GM19023 (cell line): ENCODE data around the gene JADE2.
"Not testable (repeated sequence)": the region's sequence is repeated elsewhere in the genome, so short reads cannot be mapped to it uniquely, and the experiment has no call there.

Experiments used
- ATAC-seq: cut with Tn5 transposase; IDR thresholded peaks from one replicate; pipeline ENCODE4 v1.9.1; 2021; ENCODE audit warnings: mild to moderate bottlenecking, moderate library complexity; ENCODE audit not compliant: unreplicated experiment

The JADE2 gene

GRCh38 chr5:134582281-134582680 is 56.8 kb downstream of the JADE2 start:
- ATAC-seq: no peak

- ATAC-seq: no peak
Observed at GRCh38 chr5:134582941-134583340, 57.5 kb downstream of the JADE2 start.

- ATAC-seq: no peak
Observed at GRCh38 chr5:134583766-134584165, 58.3 kb downstream of the JADE2 start.

- no peak for ATAC-seq
Observed at GRCh38 chr5:134584662-134585061, 59.2 kb downstream of the JADE2 start.

- no peak for ATAC-seq
Observed at GRCh38 chr5:134585966-134586365, 60.5 kb downstream of the JADE2 start.

- ATAC-seq: peak; percentile 78
Observed at GRCh38 chr5:134586866-134587524, 61.5 kb downstream of the JADE2 start.

- ATAC-seq: no peak
Observed at GRCh38 chr5:134590992-134591659, 65.7 kb downstream of the JADE2 start.

GRCh38 chr5:134592141-134592746 is 66.8 kb downstream of the JADE2 start:
- ATAC-seq: no peak

GRCh38 chr5:134594336-134594735 is 68.9 kb downstream of the JADE2 start:
- no peak for ATAC-seq

GRCh38 chr5:134594797-134595457 is 69.5 kb downstream of the JADE2 start:
- ATAC-seq: peak; percentile 71

GRCh38 chr5:134595458-134595838 is 70.0 kb downstream of the JADE2 start:
- ATAC-seq: no peak

- not testable (repeated sequence) for ATAC-seq
Observed at GRCh38 chr5:134599820-134600219, 74.3 kb downstream of the JADE2 start.

GRCh38 chr5:134600600-134600999 is 75.1 kb downstream of the JADE2 start:
- ATAC-seq: no peak

GRCh38 chr5:134603059-134603458 is 77.6 kb downstream of the JADE2 start:
- ATAC-seq: no peak

- ATAC-seq: no peak
Observed at GRCh38 chr5:134604908-134605307, 79.4 kb downstream of the JADE2 start.

- no peak for ATAC-seq
Observed at GRCh38 chr5:134606726-134607125, 81.3 kb downstream of the JADE2 start.

GRCh38 chr5:134608555-134608954 is 83.1 kb downstream of the JADE2 start:
- no peak for ATAC-seq

- peak; percentile 57 for ATAC-seq
Observed at GRCh38 chr5:134609232-134609851, 83.9 kb downstream of the JADE2 start.

GRCh38 chr5:134610725-134611124 is 85.3 kb downstream of the JADE2 start:
- no peak for ATAC-seq

GRCh38 chr5:134611515-134611914 is 86.0 kb downstream of the JADE2 start:
- no peak for ATAC-seq

GRCh38 chr5:134614450-134615085 is 89.1 kb downstream of the JADE2 start:
- ATAC-seq: no peak
